Eye (tissue), 1 donor: Measurements from ENCODE around the gene MCM6.

Source experiments
- DNase-seq: peaks from one replicate; pipeline ENCODE4 v3.0.0-alpha.2; 2015

MCM6 gene

GRCh38 chr2:135862718-135863117 lies 13.5 kb downstream of the MCM6 start:
- no peak for DNase-seq

GRCh38 chr2:135853401-135853800 lies 22.8 kb downstream of the MCM6 start:
- no peak for DNase-seq

- peak; percentile 12 for DNase-seq
These were observed 24.4 kb downstream of the MCM6 start for GRCh38 chr2:135851858-135852257.

GRCh38 chr2:135850892-135851668 lies 25.2 kb downstream of the MCM6 start:
- DNase-seq: no peak

- DNase-seq: no peak
These were observed 27.2 kb downstream of the MCM6 start for GRCh38 chr2:135849087-135849486.

- no peak for DNase-seq
These were observed 30.2 kb downstream of the MCM6 start for GRCh38 chr2:135845997-135846396.

GRCh38 chr2:135845257-135845656 lies 31.0 kb downstream of the MCM6 start:
- DNase-seq: no peak

GRCh38 chr2:135844301-135844895 lies 31.8 kb downstream of the MCM6 start:
- no peak for DNase-seq

GRCh38 chr2:135843671-135844070 lies 32.6 kb downstream of the MCM6 start:
- DNase-seq: no peak

GRCh38 chr2:135840601-135841000 lies 35.6 kb downstream of the MCM6 start:
- no peak for DNase-seq

- peak; percentile 18 for DNase-seq
These were observed 36.5 kb downstream of the MCM6 start for GRCh38 chr2:135839713-135840112.

- DNase-seq: no peak
These were observed 37.7 kb downstream of the MCM6 start for GRCh38 chr2:135838502-135838901.

- DNase-seq: no peak
These were observed 39.5 kb downstream of the MCM6 start, which contains the start of gene LCT for GRCh38 chr2:135836596-135837270. Gene LCT (minus strand): TSS chr2:135837184. CDS start chr2:135837169, 15 bp downstream.

GRCh38 chr2:135832891-135833290 lies 43.4 kb downstream of the MCM6 start:
- no peak for DNase-seq

- no peak for DNase-seq
These were observed 44.9 kb downstream of the MCM6 start for GRCh38 chr2:135831180-135831812.

- DNase-seq: no peak
These were observed 46.7 kb downstream of the MCM6 start for GRCh38 chr2:135829378-135830135.

GRCh38 chr2:135826544-135826943 lies 49.7 kb downstream of the MCM6 start:
- DNase-seq: no peak

- DNase-seq: no peak
These were observed 50.6 kb downstream of the MCM6 start for GRCh38 chr2:135825550-135826176.

GRCh38 chr2:135825131-135825530 lies 51.1 kb downstream of the MCM6 start:
- DNase-seq: no peak

- no peak for DNase-seq
These were observed 53.4 kb downstream of the MCM6 start for GRCh38 chr2:135822855-135823254.

GRCh38 chr2:135821190-135821589 lies 55.1 kb downstream of the MCM6 start:
- no peak for DNase-seq

GRCh38 chr2:135820003-135820618 lies 56.1 kb downstream of the MCM6 start:
- DNase-seq: no peak
